IMR-90 (cell line): ENCODE results near the gene WBP2NL. TPM values are rescaled to one million over a fixed set of nuclear protein-coding genes. Genes with fewer than 3 reads are reported as not detected.

Source experiments
- ATAC-seq: fragments of 200-7000 bp; cut with Tn5 transposase; 2 replicates; pipeline ENCODE4 v1.9.1; 2020; ENCODE audit warnings: low read depth, mild to moderate bottlenecking, moderate library complexity
- BruUV-seq: library from RNA; stranded (reverse); fragments of 400-500 nt; replicated peaks from 2 replicates; lab custom pipeline; 2021; lab: Mats Ljungman, UMichigan
- CTCF ChIA-PET: fragments of 300-600 bp; formaldehyde crosslinking; extraction: SDS; loops from one replicate; lab custom pipeline; 2021; ENCODE audit warnings: antibody characterized with exemption; lab: Yijun Ruan, JAX
- POLR2A ChIA-PET: fragments of 300-600 bp; sonication (Branson Sonifier 250); formaldehyde crosslinking; loops from one replicate; lab custom pipeline; 2022; ENCODE audit warnings: antibody characterized with exemption; ENCODE audit not compliant: unreplicated experiment; lab: Charles Lee
- DNase-seq: peaks from one replicate; pipeline ENCODE4 v3.0.0; 2013
- H2AFZ ChIP-seq: replicated peaks from 2 replicates; pipeline ENCODE3; 2013; ENCODE audit warnings: low read length, mild to moderate bottlenecking; ENCODE audit not compliant: poor library complexity
- H2AK5ac ChIP-seq: 2 replicates; pipeline ENCODE4 v1.6.1; 2013; ENCODE audit warnings: low read depth, low read length, inconsistent platforms
- H2AK9ac ChIP-seq: replicated peaks from 2 replicates; pipeline ENCODE3; 2013; ENCODE audit warnings: mild to moderate bottlenecking, low read depth, low read length, moderate library complexity; ENCODE audit not compliant: poor library complexity
- H2BK120ac ChIP-seq: 2 replicates; pipeline ENCODE4 v1.6.1; 2013; ENCODE audit warnings: low read depth, low read length, inconsistent platforms
- H2BK15ac ChIP-seq: 3 replicates; pipeline ENCODE4 v1.6.1; 2013; ENCODE audit warnings: low read depth, low read length, inconsistent platforms
- H2BK20ac ChIP-seq: 2 replicates; pipeline ENCODE4 v1.6.1; 2013; ENCODE audit warnings: low read depth, mild to moderate bottlenecking, inconsistent platforms, low read length, moderate library complexity
- H2BK5ac ChIP-seq: 2 replicates; pipeline ENCODE4 v1.6.1; 2013; ENCODE audit warnings: mild to moderate bottlenecking, low read depth, low read length, inconsistent platforms; ENCODE audit not compliant: poor library complexity, severe bottlenecking
- H3K14ac ChIP-seq: replicated peaks from 2 replicates; pipeline ENCODE4 v1.6.1; 2013; ENCODE audit warnings: low read depth, low read length, inconsistent platforms
- H3K18ac ChIP-seq: 2 replicates; pipeline ENCODE4 v1.6.1; 2013; ENCODE audit warnings: low read depth, low read length, control low read depth
- H3K23ac ChIP-seq: 2 replicates; pipeline ENCODE4 v1.6.1; 2013; ENCODE audit warnings: low read depth, low read length, inconsistent platforms
- H3K27ac ChIP-seq: 2 replicates; pipeline ENCODE4 v1.5.1; 2013; ENCODE audit warnings: mild to moderate bottlenecking, control low read depth, low read length; ENCODE audit not compliant: insufficient read depth
- H3K27me3 ChIP-seq: 2 replicates; pipeline ENCODE4 v1.6.1; 2013; ENCODE audit warnings: low read length; ENCODE audit not compliant: control insufficient read depth, insufficient read depth
- H3K36me3 ChIP-seq: 2 replicates; pipeline ENCODE4 v1.6.1; 2013; ENCODE audit warnings: low read length, mixed read lengths; ENCODE audit not compliant: control insufficient read depth, insufficient read depth
- H3K4ac ChIP-seq: 2 replicates; pipeline ENCODE4 v1.6.1; 2013; ENCODE audit warnings: low read depth, low read length, inconsistent platforms
- H3K4me1 ChIP-seq: 2 replicates; pipeline ENCODE4 v1.6.1; 2013; ENCODE audit warnings: low read length, mixed read lengths; ENCODE audit not compliant: control insufficient read depth, insufficient read depth
- H3K4me2 ChIP-seq: 2 replicates; pipeline ENCODE4 v1.6.1; 2013; ENCODE audit warnings: low read depth, mild to moderate bottlenecking, control low read depth, low read length, moderate library complexity
- H3K4me3 ChIP-seq: 2 replicates; pipeline ENCODE4 v1.5.1; 2013; ENCODE audit warnings: low read depth, mild to moderate bottlenecking, control low read depth, low read length, moderate library complexity; ENCODE audit not compliant: insufficient read depth
- H3K56ac ChIP-seq: 2 replicates; pipeline ENCODE4 v1.6.1; 2013; ENCODE audit warnings: low read length, inconsistent platforms; ENCODE audit not compliant: insufficient read depth; ENCODE audit errors: extremely low read depth
- H3K79me1 ChIP-seq, 2 experiments: 2 replicates each; pipeline ENCODE4 v1.6.1; 2013; ENCODE audit warnings: low read length in 2 of 2, inconsistent platforms in 1 of 2, low read depth in 1 of 2
- H3K9ac ChIP-seq: 2 replicates; pipeline ENCODE4 v1.6.1; 2013; ENCODE audit warnings: low read depth, low read length, control low read depth
- H3K9me1 ChIP-seq: 2 replicates; pipeline ENCODE4 v1.6.1; 2013; ENCODE audit warnings: low read length, inconsistent platforms; ENCODE audit not compliant: insufficient read depth
- H3K9me3 ChIP-seq: 2 replicates; pipeline ENCODE4 v1.6.1; 2013; ENCODE audit warnings: low read length; ENCODE audit not compliant: control insufficient read depth, insufficient read depth
- H4K20me1 ChIP-seq: 2 replicates; pipeline ENCODE4 v1.6.1; 2013; ENCODE audit warnings: low read length, inconsistent platforms; ENCODE audit not compliant: insufficient read depth
- H4K5ac ChIP-seq: 2 replicates; pipeline ENCODE4 v1.6.1; 2013; ENCODE audit warnings: mild to moderate bottlenecking, low read depth, low read length, control low read depth
- H4K8ac ChIP-seq, 2 experiments: 2 replicates each; pipeline ENCODE4 v1.6.1; 2013; ENCODE audit warnings: low read depth in 2 of 2, low read length in 2 of 2, control low read depth in 1 of 2, inconsistent platforms in 1 of 2
- H4K91ac ChIP-seq: 2 replicates; pipeline ENCODE4 v1.6.1; 2013; ENCODE audit warnings: low read depth, low read length, inconsistent platforms; ENCODE audit not compliant: insufficient read depth
- BHLHE40 ChIP-seq: fragments of 150-350 bp; IDR thresholded peaks from 2 replicates; pipeline ENCODE4 v1.6.1; 2016; ENCODE audit warnings: mild to moderate bottlenecking, low read depth, low read length
- CEBPB ChIP-seq: IDR thresholded peaks from 2 replicates; pipeline ENCODE4 v1.6.1; 2012; ENCODE audit warnings: low read depth, low read length, improper control_type of control experiment
- CHD1 ChIP-seq: IDR thresholded peaks from 2 replicates; pipeline ENCODE4 v1.6.1; 2012; ENCODE audit warnings: low read depth, low read length, improper control_type of control experiment
- CTCF ChIP-seq: conservative IDR thresholded peaks from 2 replicates; pipeline ENCODE4 v1.5.1; 2012; ENCODE audit warnings: mild to moderate bottlenecking, low read depth, low read length, improper control_type of control experiment
- FOS ChIP-seq: fragments of 150-350 bp; IDR thresholded peaks from 2 replicates; pipeline ENCODE4 v1.6.1; 2016; ENCODE audit warnings: low read depth, low read length
- MAFK ChIP-seq: IDR thresholded peaks from 2 replicates; pipeline ENCODE4 v1.6.1; 2012; ENCODE audit warnings: low read depth, low read length, improper control_type of control experiment
- POLR2A ChIP-seq: IDR thresholded peaks from 2 replicates; pipeline ENCODE4 v1.6.1; 2012; ENCODE audit warnings: mild to moderate bottlenecking, low read depth, low read length
- RCOR1 ChIP-seq: IDR thresholded peaks from 2 replicates; pipeline ENCODE4 v1.6.1; 2012; ENCODE audit warnings: mild to moderate bottlenecking, low read length, improper control_type of control experiment; ENCODE audit not compliant: insufficient replicate concordance
- RFX5 ChIP-seq: IDR thresholded peaks from 2 replicates; pipeline ENCODE4 v1.8.0; 2012; ENCODE audit warnings: low read depth, mild to moderate bottlenecking, low read length, moderate library complexity
- SMC3 ChIP-seq: fragments of 150-350 bp; IDR thresholded peaks from 2 replicates; pipeline ENCODE4 v1.6.1; 2016; ENCODE audit warnings: low read depth, mild to moderate bottlenecking, antibody characterized with exemption, low read length, moderate library complexity
- USF2 ChIP-seq: fragments of 150-350 bp; IDR thresholded peaks from 2 replicates; pipeline ENCODE4 v1.6.1; 2017; ENCODE audit warnings: mild to moderate bottlenecking, antibody characterized with exemption, low read length, low read depth
- WGBS, 2 experiments: methylation state at CpG; one replicate each; pipeline versions ENCODE4 v1.1.5 to v1.1.7; 2013; ENCODE audit warnings: missing lambda C conversion rate in 2 of 2; ENCODE audit not compliant: insufficient read length in 1 of 2; ENCODE audit errors: extremely low coverage in 2 of 2; 5-methylcytosine and 5-hydroxymethylcytosine counted together
- dilution Hi-C: fragments of 300-500 bp; cut with HindIII; formaldehyde crosslinking; loops from one replicate; pipeline ENCODE4 v1.14.3; 2018; ENCODE audit warnings: low sequenced_read_pairs; ENCODE audit not compliant: unreplicated experiment
- in situ Hi-C: fragments of 300-500 bp; cut with MboI; formaldehyde crosslinking; loops from 3 replicates; pipeline ENCODE4 v1.14.3; 2019; ENCODE audit warnings: low sequenced_read_pairs, inconsistent platforms, mixed read lengths
- intact Hi-C: fragments of 100-400 bp; cut with micrococcal nuclease; formaldehyde crosslinking; loops from 2 replicates; pipeline ENCODE4 v1.10.0; 2022
- polyA plus RNA-seq, 3 experiments: library from polyadenylated mRNA; depleted of rRNA; stranded (reverse); fragments of >200 nt; gene quantifications; 2 replicates each; pipeline ENCODE4 v1.2.3, GENCODE V29; 2012; ENCODE audit warnings: low replicate concordance in 1 of 3
- total RNA-seq: library from RNA; depleted of rRNA; stranded (reverse); fragments of >200 nt; gene quantifications from 2 replicates; pipeline ENCODE4 v1.2.3, GENCODE V29; 2012

The WBP2NL gene
- total and polyA plus RNA-seq, 2 of the 4 experiments (the other 2 are of a cell fraction) = not detected

GRCh38 chr22:41996826-41997225 lies 1.8 kb upstream of the WBP2NL start:
- H3K79me1 ChIP-seq = no peaks in the 10 kb centered on the region
- H3K4me2 ChIP-seq = no peak overlapping the region
- H4K8ac ChIP-seq = no peak overlapping the region
- H2AFZ ChIP-seq = no peak overlapping the region
- no TSS peak for BruUV-seq
- no peak overlapping the region for H4K91ac ChIP-seq
- ChIA-PET CTCF (no interaction called here), POLR2A (no interaction called here)
- no peaks in the 10 kb centered on the region; the same call in 1 of the 2 replicates for H3K9me1 ChIP-seq
- no peak overlapping the region for H3K18ac ChIP-seq
- no peak overlapping the region for H2BK120ac ChIP-seq
- in situ Hi-C loops (no loop called here), intact Hi-C loops (no loop called here), dilution Hi-C loops (no loop called here)
- peaks cover 21% of the 10 kb centered on the region for H3K27me3 ChIP-seq
- H2BK20ac ChIP-seq = no peak overlapping the region
- no peak overlapping the region for H3K56ac ChIP-seq
- no peak for DNase-seq
- no peak overlapping the region for H2AK5ac ChIP-seq
- no peak overlapping the region for H2AK9ac ChIP-seq
- WGBS, 2 experiments = no CpG with 5 or more reads among the region's 5 CpGs
- no peak overlapping the region for H2BK15ac ChIP-seq
- H3K4me1 ChIP-seq = no peaks in the 10 kb centered on the region
- H3K14ac ChIP-seq = no peak overlapping the region
- H4K5ac ChIP-seq = no peak overlapping the region
- no peak overlapping the region for H3K9ac ChIP-seq
- TF ChIP-seq RFX5 = no peak
- TF ChIP-seq CHD1 = no peak
- no peak for TF ChIP-seq CTCF
- no peak for TF ChIP-seq SMC3
- TF ChIP-seq BHLHE40 = no peak
- TF ChIP-seq POLR2A = no peak
- no peak for TF ChIP-seq FOS
- no peak for TF ChIP-seq RCOR1
- no peak for TF ChIP-seq CEBPB
- no peak for TF ChIP-seq MAFK
- no peak for TF ChIP-seq USF2
- no peaks in the 10 kb centered on the region for H3K9me3 ChIP-seq
- ATAC-seq = no peak
- H3K4ac ChIP-seq = no peak overlapping the region
- H3K36me3 ChIP-seq = no peaks in the 10 kb centered on the region
- no peak overlapping the region for H3K4me3 ChIP-seq
- H3K23ac ChIP-seq = no peak overlapping the region
- H2BK5ac ChIP-seq = no peak overlapping the region
- no peaks in the 10 kb centered on the region for H4K20me1 ChIP-seq
- H3K27ac ChIP-seq = no peak overlapping the region
